Hepatocyte (in vitro differentiated cells): ENCODE data around the gene ANKRD44. TPM values are rescaled to one million over a fixed set of nuclear protein-coding genes. Genes with fewer than 3 reads are reported as not detected.

ENCODE experiments used
- DNase-seq: peaks from one replicate; pipeline ENCODE4 v3.0.0-alpha.2; 2016; ENCODE audit warnings: low spot score
- H2AFZ ChIP-seq: fragments of 200-600 bp; sonication (generic); 2 replicates; pipeline ENCODE4 v1.6.0; 2016; ENCODE audit warnings: antibody characterized with exemption, mild to moderate bottlenecking
- H3K27ac ChIP-seq: fragments of 200-600 bp; sonication (generic); 2 replicates; pipeline ENCODE4 v1.5.1; 2016; ENCODE audit warnings: mild to moderate bottlenecking
- H3K27me3 ChIP-seq: fragments of 200-600 bp; sonication (generic); 2 replicates; pipeline ENCODE4 v1.6.1; 2016
- H3K36me3 ChIP-seq: fragments of 200-600 bp; sonication (generic); replicated peaks from 2 replicates; pipeline ENCODE4 v1.5.1; 2016; ENCODE audit warnings: low read depth; ENCODE audit not compliant: insufficient read depth
- H3K4me1 ChIP-seq: fragments of 200-600 bp; sonication (generic); 2 replicates; pipeline ENCODE4 v1.5.1; 2016; ENCODE audit warnings: mild to moderate bottlenecking, moderate library complexity; ENCODE audit not compliant: insufficient read depth
- H3K4me2 ChIP-seq: fragments of 200-600 bp; sonication (generic); 2 replicates; pipeline ENCODE4 v1.6.0; 2016
- H3K4me3 ChIP-seq: fragments of 200-600 bp; sonication (generic); 2 replicates; pipeline ENCODE4 v1.5.1; 2016; ENCODE audit warnings: mild to moderate bottlenecking
- H3K79me2 ChIP-seq: fragments of 200-600 bp; sonication (generic); 2 replicates; pipeline ENCODE4 v1.6.0; 2017; ENCODE audit warnings: mild to moderate bottlenecking
- H3K9me2 ChIP-seq: fragments of 200-600 bp; sonication (generic); replicated peaks from 2 replicates; pipeline ENCODE4 v1.6.0; 2017; ENCODE audit warnings: mild to moderate bottlenecking; ENCODE audit not compliant: insufficient read depth
- H3K9me3 ChIP-seq: fragments of 200-600 bp; sonication (generic); 2 replicates; pipeline ENCODE4 v1.5.1; 2016; ENCODE audit warnings: low read depth, mild to moderate bottlenecking
- H4K20me1 ChIP-seq: fragments of 200-600 bp; sonication (generic); 2 replicates; pipeline ENCODE4 v1.6.0; 2016; ENCODE audit warnings: mild to moderate bottlenecking; ENCODE audit not compliant: insufficient read depth, poor library complexity, severe bottlenecking
- CTCF ChIP-seq: fragments of 200-600 bp; sonication (generic); IDR thresholded peaks from 2 replicates; pipeline ENCODE4 v1.5.1; 2016; ENCODE audit warnings: antibody characterized with exemption, mild to moderate bottlenecking; ENCODE audit not compliant: poor library complexity
- EZH2 ChIP-seq: fragments of 200-600 bp; sonication (generic); IDR thresholded peaks from 2 replicates; pipeline ENCODE4 v1.6.1; 2016; ENCODE audit warnings: antibody characterized with exemption, mild to moderate bottlenecking, borderline replicate concordance
- EZH2phosphoT487 ChIP-seq: fragments of 200-600 bp; sonication (generic); IDR thresholded peaks from one replicate; pipeline ENCODE4 v1.6.1; 2018; ENCODE audit warnings: antibody characterized with exemption, mild to moderate bottlenecking, low read depth, moderate library complexity; ENCODE audit not compliant: unreplicated experiment, severe bottlenecking
- WGBS: methylation state at CpG from one replicate; pipeline ENCODE4 v1.1.6; 2016; ENCODE audit warnings: low lambda C conversion rate; ENCODE audit errors: missing lambda C conversion rate; 5-methylcytosine and 5-hydroxymethylcytosine counted together
- polyA plus RNA-seq: library from polyadenylated mRNA; unstranded; fragments of >200 nt; fragmentation: Nextera tagmentation; extraction: Ambion mirVana; gene quantifications from 2 replicates; pipeline ENCODE4 v1.2.1, GENCODE V29; 2016
- total RNA-seq: library from RNA; depleted of rRNA; stranded (reverse); fragments of >200 nt; gene quantifications from 2 replicates; pipeline ENCODE4 v1.2.3, GENCODE V29; 2014

Gene ANKRD44
- total and polyA plus RNA-seq, 2 experiments from 2014 or later: 5.9 to 9.1 TPM

DNA sequence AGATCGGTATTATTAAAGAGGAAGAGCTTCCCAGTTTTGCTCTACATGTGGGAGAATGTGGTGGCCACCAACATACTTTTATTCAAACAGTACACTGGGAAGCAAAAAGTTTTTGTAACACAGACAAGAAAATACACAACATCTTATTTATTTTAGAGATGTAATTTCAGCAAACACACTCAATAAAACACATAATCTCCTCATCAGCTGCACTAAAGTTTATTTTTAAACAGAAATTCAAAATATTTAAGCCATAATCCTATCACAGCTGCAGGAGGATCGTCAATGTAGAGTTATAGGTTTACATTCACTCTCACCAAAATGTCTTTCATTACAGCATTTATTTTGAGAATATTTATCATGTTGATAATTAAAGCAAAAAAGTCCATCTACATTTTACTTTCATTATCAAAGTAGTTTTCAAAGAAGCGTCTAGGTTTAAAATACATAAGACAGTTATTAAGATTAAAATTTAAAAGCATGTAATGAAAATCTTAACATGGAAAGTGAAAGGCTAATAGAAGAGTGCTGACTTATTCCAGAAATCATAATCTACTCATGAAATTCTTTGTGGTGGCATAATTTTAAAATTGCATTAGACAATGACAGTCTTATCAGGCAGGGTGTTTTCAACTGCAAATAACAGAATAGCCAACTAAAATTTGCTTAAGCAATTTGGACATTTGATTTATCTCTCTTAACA, 61.0 kb downstream of the ANKRD44 start:
- no peaks in the 10 kb centered on the region for H3K36me3 ChIP-seq
- WGBS: 79% methylated on average over 3 of the region's 3 CpGs
- H4K20me1 ChIP-seq: no peaks in the 10 kb centered on the region

DNA sequence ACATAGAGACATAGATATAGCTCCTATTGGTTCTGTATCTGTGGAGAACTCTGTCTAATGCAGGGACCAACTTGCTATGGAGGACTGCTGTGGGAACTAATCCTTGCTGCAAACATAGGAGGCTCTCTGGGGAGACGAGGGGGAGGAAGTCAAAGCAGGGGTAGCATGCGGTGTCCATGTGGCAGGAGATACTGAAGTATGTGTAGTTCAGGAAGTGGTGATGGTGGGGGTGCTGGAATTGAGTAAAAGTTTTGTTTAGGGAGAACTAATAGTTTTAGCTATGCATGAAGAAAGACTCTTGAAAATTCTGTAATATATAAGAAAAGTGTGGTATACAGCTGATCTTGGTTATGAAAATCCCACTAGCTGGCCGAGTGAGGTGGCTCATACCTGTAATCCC, 62.0 kb downstream of the ANKRD44 start:
- WGBS: 80% methylated on average over 3 of the region's 3 CpGs
- Histone ChIP-seq H3K9me3 (no peaks in the 10 kb centered on the region), H2AFZ (no peak overlapping the region), H3K79me2 (no peaks in the 10 kb centered on the region), H3K27ac (no peak overlapping the region), H3K36me3 (no peaks in the 10 kb centered on the region), H3K9me2 (no peaks in the 10 kb centered on the region), H3K4me3 (no peak overlapping the region), H3K4me2 (no peak overlapping the region), H3K27me3 (no peaks in the 10 kb centered on the region), H3K4me1 (no peaks in the 10 kb centered on the region), H4K20me1 (no peaks in the 10 kb centered on the region)
- DNase-seq: no peak
- TF ChIP-seq CTCF: no peak
- no peak for TF ChIP-seq EZH2phosphoT487
- TF ChIP-seq EZH2: no peak

More for the DNA sequence above, 61.0 kb downstream of the ANKRD44 start:
- no peak overlapping the region for H3K4me2 ChIP-seq
- H3K79me2 ChIP-seq: no peaks in the 10 kb centered on the region
- H2AFZ ChIP-seq: no peak overlapping the region
- no peak for DNase-seq
- no peak for TF ChIP-seq CTCF
- no peak for TF ChIP-seq EZH2
- no peak for TF ChIP-seq EZH2phosphoT487
- H3K9me2 ChIP-seq: no peaks in the 10 kb centered on the region
- H3K9me3 ChIP-seq: no peaks in the 10 kb centered on the region
- H3K27ac ChIP-seq: no peak overlapping the region
- no peaks in the 10 kb centered on the region for H3K4me1 ChIP-seq
- H3K27me3 ChIP-seq: no peaks in the 10 kb centered on the region
- no peak overlapping the region for H3K4me3 ChIP-seq

DNA sequence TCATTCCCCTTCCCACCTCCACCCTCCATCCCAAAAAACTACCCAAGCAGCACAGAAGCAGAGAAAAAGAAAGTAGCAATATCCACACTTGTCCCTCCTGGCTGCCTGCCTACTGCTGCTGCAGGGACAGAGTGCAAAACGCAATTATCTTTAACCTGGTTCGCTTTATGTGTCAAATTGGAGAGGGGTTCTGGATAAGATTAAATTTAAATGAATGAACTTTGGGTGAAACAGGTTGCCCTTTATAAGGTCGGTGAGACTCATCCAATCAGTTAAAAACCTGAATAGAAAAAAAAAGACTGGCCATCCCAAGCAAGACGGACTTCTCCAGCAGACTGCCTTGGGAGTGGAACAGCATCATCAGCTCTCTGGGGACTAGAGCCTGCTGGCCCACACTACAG, 62.6 kb downstream of the ANKRD44 start:
- H3K4me3 ChIP-seq: no peak overlapping the region
- no peaks in the 10 kb centered on the region for H3K36me3 ChIP-seq
- no peaks in the 10 kb centered on the region for H3K79me2 ChIP-seq
- H2AFZ ChIP-seq: no peak overlapping the region
- DNase-seq: no peak
- H4K20me1 ChIP-seq: no peaks in the 10 kb centered on the region
- 94% methylated on average over 4 of the region's 4 CpGs for WGBS
- no peak overlapping the region for H3K27ac ChIP-seq
- no peak overlapping the region for H3K4me2 ChIP-seq
- H3K4me1 ChIP-seq: no peaks in the 10 kb centered on the region
- H3K27me3 ChIP-seq: no peaks in the 10 kb centered on the region
- H3K9me3 ChIP-seq: no peaks in the 10 kb centered on the region
- H3K9me2 ChIP-seq: no peaks in the 10 kb centered on the region
- TF ChIP-seq CTCF (no peak), EZH2 (no peak), EZH2phosphoT487 (no peak)
